ENCODE measurements around the gene MOSMO. TPM values are rescaled to one million over a fixed set of nuclear protein-coding genes. Genes with fewer than 3 reads are reported as not detected.

MOSMO gene
- total RNA-seq, 1 donor from 2014 or later, result 14.8 TPM

- H3K27ac Mint-ChIP-seq (ENCODE audit: unreplicated experiment), result peak overlapping the region; percentile 2
Observed at GRCh38 chr16:21986692-21987246, 21.1 kb upstream of the MOSMO start.

DNA sequence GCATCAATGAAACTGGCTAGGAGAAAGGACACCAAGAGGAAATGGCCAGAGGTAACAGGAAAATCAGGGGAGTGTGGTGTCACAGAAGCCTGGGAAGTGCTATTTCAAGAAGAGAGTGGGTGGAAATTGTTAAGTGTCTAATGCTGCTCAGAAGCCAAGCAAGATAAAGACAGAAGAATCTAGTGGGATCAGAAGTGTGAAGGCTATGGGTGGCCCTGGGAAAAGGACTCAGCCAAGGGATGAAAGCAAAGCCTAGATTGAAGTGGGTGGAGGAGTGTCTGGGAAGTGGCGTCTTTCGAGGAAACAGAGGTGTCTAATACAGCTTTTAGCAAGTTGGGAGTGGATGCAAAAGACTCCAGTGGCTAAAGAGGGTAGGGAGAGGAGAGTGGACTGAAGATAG, 20.4 kb upstream of the MOSMO start:
- no peaks in the 10 kb centered on the region for H3K27me3 Mint-ChIP-seq (ENCODE audit: low read depth)
- H3K9me3 Mint-ChIP-seq, result no peaks in the 10 kb centered on the region
- no peaks in the 10 kb centered on the region for H3K4me1 Mint-ChIP-seq
- no peak for TF ChIP-seq CTCF (conservative IDR thresholded peaks at IDR 0.05)
- no peak for DNase-seq (ENCODE audit: low read depth, low spot score)
- H3K27ac Mint-ChIP-seq (ENCODE audit: unreplicated experiment), result no peak overlapping the region
- no peaks in the 10 kb centered on the region for H3K36me3 Mint-ChIP-seq (ENCODE audit: low read depth)
- H3K4me3 Mint-ChIP-seq, result no peak overlapping the region

More at GRCh38 chr16:21986692-21987246, 21.1 kb upstream of the MOSMO start:
- TF ChIP-seq CTCF (conservative IDR thresholded peaks at IDR 0.05), result no peak
- Mint-ChIP-seq H3K9me3 (no peaks in the 10 kb centered on the region), H3K4me3 (no peak overlapping the region), H3K4me1 (no peaks in the 10 kb centered on the region), H3K27me3 (ENCODE audit: low read depth) (no peaks in the 10 kb centered on the region), H3K36me3 (ENCODE audit: low read depth) (peaks cover 5% of the 10 kb centered on the region)
- no peak for DNase-seq (ENCODE audit: low read depth, low spot score)

- no peak overlapping the region for H3K27ac Mint-ChIP-seq (ENCODE audit: unreplicated experiment)
- no peak overlapping the region for H3K4me3 Mint-ChIP-seq
- H3K36me3 Mint-ChIP-seq (ENCODE audit: low read depth), result no peaks in the 10 kb centered on the region
- H3K27me3 Mint-ChIP-seq (ENCODE audit: low read depth), result no peaks in the 10 kb centered on the region
- H3K4me1 Mint-ChIP-seq, result no peaks in the 10 kb centered on the region
- no peak for DNase-seq (ENCODE audit: low read depth, low spot score)
- H3K9me3 Mint-ChIP-seq, result no peaks in the 10 kb centered on the region
- no peak for TF ChIP-seq CTCF (conservative IDR thresholded peaks at IDR 0.05)
Observed at GRCh38 chr16:21989133-21989532, 18.8 kb upstream of the MOSMO start.

DNA sequence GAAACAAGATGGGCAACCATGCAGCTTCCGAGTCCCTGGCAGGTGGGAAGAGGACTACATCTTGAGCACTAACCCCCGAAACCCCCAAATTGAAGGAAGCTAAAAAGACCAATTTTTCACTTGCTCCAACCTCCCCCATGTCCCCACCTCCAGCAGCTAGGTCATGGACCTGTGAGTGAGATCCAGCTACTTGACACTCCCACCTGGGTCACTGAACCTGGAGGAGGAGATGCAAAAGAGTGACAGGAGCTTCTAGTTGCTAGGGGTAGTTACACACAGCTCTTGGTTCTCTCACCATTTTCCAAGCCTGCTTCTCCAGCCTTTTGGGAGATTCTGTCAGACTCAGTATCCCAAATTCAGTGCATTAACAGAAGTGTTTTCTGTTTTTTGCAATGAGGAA, 18.2 kb upstream of the MOSMO start:
- no peaks in the 10 kb centered on the region for H3K4me1 Mint-ChIP-seq
- no peak for DNase-seq (ENCODE audit: low read depth, low spot score)
- no peak overlapping the region for H3K27ac Mint-ChIP-seq (ENCODE audit: unreplicated experiment)
- H3K27me3 Mint-ChIP-seq (ENCODE audit: low read depth), result no peaks in the 10 kb centered on the region
- no peak overlapping the region for H3K4me3 Mint-ChIP-seq
- H3K9me3 Mint-ChIP-seq, result no peaks in the 10 kb centered on the region
- TF ChIP-seq CTCF (conservative IDR thresholded peaks at IDR 0.05), result no peak
- H3K36me3 Mint-ChIP-seq (ENCODE audit: low read depth), result no peaks in the 10 kb centered on the region

DNA sequence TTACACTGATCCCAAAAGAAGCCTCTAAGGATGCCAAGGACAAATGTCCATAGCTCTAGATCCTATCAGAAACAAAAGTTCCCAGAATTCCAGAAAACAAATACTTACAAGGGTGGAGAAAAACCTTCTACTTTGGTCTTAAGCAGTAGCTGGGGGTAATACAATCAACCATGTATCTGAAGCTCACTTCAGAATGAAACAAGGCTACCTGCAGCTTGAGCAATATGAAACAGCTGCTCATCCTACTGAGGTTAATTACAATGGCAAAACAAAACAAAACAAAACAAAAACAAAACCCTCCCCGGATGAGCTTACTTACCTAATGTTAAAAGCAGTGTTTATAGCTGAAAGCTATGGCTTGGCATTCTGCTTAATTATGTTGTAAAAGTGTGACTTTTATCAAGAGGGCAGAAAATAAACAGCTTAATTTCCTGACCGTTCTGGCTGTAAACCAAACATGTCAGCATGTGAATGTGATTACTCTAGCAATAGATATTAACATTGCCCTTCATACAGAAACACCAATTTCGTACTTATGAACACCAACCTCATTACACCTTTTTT, 17.4 kb upstream of the MOSMO start:
- Mint-ChIP-seq H3K4me3 (no peak overlapping the region), H3K27me3 (ENCODE audit: low read depth) (no peaks in the 10 kb centered on the region), H3K4me1 (no peaks in the 10 kb centered on the region), H3K9me3 (no peaks in the 10 kb centered on the region), H3K36me3 (ENCODE audit: low read depth) (no peaks in the 10 kb centered on the region), H3K27ac (ENCODE audit: unreplicated experiment) (no peak overlapping the region)
- DNase-seq (ENCODE audit: low read depth, low spot score), result no peak
- no peak for TF ChIP-seq CTCF (conservative IDR thresholded peaks at IDR 0.05)
